GM19023 (cell line): ENCODE measurements around the gene KLHL12.

ENCODE experiments used
- ATAC-seq: cut with Tn5 transposase; IDR thresholded peaks from one replicate; pipeline ENCODE4 v1.9.1; 2021; ENCODE audit warnings: mild to moderate bottlenecking, moderate library complexity; ENCODE audit not compliant: unreplicated experiment

Gene KLHL12

DNA sequence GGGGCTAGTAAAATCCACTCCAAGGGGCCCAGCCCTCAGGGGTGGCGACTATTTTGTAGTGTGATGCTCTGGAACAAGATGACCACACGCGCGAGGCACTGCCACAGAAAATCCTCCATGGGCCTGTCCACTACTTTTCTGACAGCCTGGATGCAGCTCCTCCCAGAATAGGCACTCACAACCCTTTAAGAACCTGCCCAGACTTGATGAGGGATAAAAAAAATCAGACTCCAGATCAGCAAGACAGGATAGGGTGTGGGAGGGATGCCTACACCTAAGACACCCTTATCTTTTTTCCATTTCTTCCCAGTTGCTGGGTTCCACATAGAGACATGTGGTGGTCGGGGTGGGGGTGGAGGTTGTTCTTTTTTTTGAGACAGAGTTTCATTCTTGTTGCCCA is 82.8 kb downstream of the KLHL12 start:
- ATAC-seq, result no peak

DNA sequence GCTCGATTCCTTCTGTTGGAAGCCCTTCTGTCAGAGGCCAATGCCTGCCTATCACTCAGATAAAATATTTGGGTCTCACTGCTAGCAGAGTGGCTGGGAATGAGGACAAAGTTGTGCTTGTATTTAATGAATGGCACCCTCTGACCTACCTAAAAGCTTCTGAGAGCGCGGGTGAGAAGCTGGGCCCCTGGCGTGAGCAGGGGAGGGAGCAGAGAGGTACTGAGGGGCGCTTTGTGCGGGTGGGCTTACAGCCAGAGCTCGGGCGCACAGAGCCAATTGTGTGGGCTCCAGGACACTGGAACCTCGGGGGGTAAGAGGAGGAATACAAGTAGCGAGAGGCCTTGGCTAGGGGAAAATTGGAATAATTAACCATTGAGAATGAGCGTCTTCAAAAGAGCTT is 84.0 kb downstream of the KLHL12 start:
- ATAC-seq, result no peak
